HCEC 1CT (cell line): Measurements from ENCODE around the gene SKI.
"Not testable (repeated sequence)": the region's sequence is repeated elsewhere in the genome, so short reads cannot be mapped to it uniquely, and the experiment has no call there.

ENCODE experiments used
- DNase-seq: peaks from one replicate; pipeline ENCODE4 v3.0.0-alpha.2; 2017

SKI gene

GRCh38 chr1:2328676-2329455 lies 100.7 kb downstream of the SKI start:
- DNase-seq = no peak

GRCh38 chr1:2330035-2330434 lies 101.9 kb downstream of the SKI start:
- no peak for DNase-seq

- no peak for DNase-seq
Observed at GRCh38 chr1:2330519-2331199, 102.5 kb downstream of the SKI start.

GRCh38 chr1:2331200-2331544 lies 103.1 kb downstream of the SKI start:
- DNase-seq = no peak

GRCh38 chr1:2331580-2331979 lies 103.5 kb downstream of the SKI start:
- not testable (repeated sequence) for DNase-seq

- no peak for DNase-seq
Observed at GRCh38 chr1:2334366-2334765, 106.2 kb downstream of the SKI start.

DNA sequence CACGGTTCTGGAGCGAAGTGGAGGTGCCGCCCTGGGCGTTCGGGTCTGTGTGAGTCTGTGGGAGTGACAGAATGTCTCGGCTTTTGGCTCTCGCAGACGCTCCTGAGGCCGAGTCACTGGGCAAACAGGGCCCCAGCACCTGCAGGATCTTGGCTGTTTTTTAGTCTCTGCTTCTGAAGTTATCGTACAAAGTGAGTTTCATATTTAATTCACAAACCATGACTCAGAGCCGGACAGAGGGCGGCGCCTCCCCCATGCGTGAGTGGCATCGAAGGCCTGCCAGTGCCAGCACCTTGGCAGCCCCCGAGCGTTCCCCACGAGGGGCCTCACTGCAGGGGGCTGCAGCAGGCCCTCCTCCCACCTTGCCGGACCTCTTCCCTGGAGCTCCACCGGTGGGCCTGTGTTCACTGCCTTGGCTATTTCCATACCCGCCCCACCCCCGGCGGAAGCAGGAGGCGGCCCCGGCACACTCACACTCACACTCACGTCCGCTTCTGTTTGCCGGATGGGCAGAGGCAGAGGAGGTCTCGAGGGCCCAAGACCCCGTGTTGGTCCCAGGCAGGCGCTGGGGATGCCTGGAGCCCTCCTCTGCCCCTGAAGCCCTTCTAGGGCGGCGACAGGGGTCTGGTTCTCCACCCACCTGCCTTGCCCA lies 106.9 kb downstream of the SKI start:
- no peak for DNase-seq

DNA sequence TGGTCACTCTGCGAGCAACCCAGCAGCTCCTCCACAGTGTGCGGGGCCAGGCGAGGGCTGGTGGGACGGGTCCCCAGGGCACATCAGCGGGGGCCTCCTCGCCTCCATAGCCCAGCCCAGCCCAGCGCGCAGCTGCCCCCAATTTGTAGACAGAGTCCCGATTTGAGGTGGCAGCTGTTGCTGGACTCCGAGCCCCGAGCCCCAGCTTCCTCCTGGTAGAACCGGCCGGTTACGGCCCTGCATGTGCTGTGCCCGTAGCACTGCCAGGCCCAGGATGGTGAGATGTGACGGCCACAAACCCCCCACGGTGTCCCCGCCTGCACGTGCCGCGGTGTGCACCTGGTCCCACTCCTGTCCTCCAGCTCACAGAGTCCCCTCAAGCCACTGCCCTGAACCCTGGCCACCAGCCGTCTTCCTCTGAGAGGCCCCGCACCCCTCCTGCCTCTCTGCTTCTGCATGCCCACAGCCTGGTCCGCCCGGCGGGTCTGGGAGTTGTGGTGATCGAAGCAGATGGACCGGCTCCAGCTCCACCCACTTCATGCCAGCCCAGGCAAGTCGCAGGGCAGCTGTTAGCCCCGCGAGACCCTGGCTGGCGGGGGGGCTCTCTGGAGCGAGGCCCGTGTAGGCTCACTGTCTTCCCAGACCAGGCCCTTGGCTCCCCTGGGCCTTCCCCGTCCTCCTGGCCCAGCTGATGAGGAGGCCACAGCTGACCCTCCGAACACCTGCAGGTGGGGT lies 107.8 kb downstream of the SKI start:
- DNase-seq = no peak

- no peak for DNase-seq
Observed at GRCh38 chr1:2336499-2336898, 108.4 kb downstream of the SKI start.

DNA sequence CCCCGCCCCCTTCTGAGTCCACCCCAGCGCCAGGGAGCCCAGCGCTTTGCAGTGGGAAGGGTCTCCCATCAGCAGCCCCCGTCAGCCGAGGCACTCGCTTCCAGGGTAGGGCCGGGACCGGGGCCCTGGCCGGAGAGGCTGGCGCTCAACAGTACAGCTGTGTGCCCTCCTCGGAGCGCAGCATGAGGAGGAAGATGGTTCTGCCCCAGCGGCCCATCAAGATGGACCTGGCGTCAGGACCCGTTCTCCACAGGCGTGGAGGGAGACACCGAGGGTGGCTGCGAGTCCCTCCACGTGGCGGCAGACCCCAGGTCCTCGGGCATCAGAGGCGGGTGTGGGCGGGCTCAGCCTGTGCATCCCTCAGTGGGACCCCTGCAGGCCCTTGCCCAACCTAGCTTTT lies 109.0 kb downstream of the SKI start:
- no peak for DNase-seq

DNA sequence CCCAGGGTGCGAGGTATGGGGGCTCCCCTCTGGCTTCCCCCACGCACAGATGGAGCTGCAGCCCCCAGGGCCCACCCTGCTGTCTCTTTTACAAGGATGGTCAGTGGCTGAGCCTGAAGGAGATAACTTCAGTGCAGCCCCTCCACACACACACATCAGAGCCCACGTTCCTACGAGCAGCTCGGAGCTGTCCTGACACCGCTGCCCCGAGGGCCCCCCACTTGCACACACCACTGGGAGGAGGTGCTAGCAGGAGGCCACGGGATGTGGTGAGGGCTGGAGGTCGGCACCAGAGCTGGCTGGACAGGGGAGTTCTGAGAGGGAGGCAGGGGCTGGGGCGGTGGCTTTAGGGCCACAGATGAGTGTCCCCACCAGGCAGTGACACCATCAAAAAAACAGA lies 109.4 kb downstream of the SKI start:
- DNase-seq = no peak

DNA sequence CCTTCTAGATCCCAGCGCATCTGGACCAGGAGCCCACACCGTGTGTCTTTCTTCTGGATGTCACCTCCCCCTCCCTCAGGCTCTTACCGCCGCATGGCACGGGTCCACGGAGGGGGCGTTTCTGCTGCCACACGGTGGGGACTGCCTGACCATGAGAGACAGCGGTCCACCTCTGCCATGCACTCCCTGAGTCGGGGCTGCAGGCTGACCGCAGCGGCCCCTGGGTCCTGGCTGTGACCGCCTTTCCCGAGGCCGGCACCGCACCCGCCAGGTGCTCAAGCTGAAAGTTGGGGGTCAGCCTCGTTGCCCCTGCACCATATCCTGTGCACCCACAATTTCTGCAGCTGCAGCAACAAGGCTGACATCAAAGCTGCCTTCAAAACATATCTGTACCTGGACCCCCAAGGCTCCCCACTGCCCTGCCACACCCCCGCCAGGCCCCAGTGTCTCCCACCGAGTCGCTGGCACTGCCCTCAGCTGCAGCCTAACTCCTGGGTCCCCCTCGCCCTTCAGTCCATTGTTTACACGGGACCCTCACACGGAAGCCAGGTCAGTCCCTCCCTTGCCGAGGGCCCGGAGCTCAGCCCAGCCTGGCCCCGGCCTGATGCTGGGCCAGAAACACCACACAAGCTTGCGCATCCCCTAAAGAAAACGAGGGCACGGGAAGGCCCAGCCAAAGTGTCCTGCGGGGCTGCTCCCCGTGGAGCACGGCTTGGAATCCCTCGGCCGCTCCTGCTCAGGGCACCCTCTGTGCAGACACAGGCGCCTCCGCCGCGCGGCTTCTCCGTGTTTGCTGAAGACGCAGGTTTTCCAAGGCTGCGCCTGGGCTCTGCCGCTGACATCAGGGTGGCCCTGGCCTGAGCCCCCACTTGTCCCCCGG lies 111.3 kb downstream of the SKI start:
- no peak for DNase-seq

- DNase-seq = no peak
Observed at GRCh38 chr1:2340086-2340917, 112.2 kb downstream of the SKI start.

DNA sequence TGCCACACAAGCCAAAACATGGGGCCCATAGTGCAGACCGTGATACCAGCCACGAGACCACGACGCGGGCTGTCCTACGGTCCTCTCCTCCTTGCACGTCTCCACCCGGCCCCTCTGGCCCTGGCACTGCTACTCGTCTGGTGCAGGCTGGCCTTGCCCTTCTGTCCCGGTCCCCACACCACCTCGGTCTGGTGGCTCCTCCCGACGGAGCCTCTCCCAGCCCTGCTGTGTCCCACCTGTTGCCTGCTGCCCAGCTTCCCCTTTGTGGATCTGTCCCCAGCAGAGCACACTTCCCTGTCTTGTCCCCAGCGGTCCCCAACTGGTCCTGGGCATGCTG lies 112.8 kb downstream of the SKI start:
- DNase-seq = no peak

GRCh38 chr1:2341706-2342383 lies 113.7 kb downstream of the SKI start:
- DNase-seq = no peak

DNA sequence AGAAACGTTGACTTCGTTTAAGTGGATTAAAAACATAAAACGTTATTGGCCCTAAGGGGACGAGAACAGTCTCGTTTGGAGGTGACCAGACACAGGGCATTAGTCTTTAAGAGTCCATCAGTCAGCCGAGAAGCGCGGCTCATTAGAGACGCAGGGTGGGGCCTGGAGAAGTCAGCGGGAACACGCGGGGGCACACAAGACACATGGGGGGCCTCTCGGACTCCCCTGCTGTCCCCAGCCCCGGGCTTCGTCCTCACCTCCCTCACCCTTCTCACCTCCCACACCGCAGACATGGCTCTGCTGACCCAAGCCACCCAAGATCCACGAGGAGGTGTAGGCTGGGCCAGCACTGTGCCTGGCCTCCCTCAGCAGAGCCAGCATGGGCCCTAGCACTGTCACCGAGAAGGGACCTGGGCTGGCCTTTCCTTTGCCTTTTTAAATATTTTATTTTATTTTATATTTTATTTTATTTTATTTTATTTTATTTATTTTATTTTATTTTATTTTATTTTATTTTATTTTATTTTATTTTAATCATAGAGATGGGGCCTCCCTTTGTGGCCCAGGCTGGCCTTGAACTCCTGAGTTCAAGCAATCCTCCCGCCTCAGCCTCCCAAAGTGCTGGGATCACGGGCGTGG lies 114.4 kb downstream of the SKI start:
- DNase-seq = no peak

GRCh38 chr1:2343023-2343935 lies 115.2 kb downstream of the SKI start:
- no peak for DNase-seq

DNA sequence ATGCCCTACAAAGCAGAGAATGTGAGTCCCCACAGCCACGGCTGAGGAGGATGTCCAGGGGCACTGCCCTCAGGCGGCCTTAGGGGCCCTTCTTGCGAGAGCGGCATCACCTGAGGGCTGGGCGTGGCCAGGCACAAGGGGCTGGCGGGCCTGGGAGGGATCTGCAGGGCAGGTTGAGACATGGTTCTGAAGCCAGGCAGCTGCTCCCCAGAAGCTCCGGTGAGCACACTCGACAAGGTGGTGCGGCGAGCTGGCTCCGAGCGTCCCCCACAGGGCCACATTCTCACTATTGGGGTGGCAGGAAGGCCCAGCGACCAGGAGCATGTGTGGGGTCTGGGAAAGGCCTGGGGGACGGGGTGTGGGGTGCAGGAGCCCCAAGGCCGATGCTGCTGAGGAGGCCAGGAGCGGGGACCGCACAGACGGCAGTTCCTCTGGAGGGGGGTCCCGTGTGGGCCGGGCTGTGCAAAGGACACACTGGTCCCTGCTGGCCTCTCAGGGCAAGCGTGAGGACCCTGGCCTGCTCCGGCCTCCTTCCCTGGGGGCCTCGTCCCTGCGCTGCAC lies 116.1 kb downstream of the SKI start:
- DNase-seq = no peak

DNA sequence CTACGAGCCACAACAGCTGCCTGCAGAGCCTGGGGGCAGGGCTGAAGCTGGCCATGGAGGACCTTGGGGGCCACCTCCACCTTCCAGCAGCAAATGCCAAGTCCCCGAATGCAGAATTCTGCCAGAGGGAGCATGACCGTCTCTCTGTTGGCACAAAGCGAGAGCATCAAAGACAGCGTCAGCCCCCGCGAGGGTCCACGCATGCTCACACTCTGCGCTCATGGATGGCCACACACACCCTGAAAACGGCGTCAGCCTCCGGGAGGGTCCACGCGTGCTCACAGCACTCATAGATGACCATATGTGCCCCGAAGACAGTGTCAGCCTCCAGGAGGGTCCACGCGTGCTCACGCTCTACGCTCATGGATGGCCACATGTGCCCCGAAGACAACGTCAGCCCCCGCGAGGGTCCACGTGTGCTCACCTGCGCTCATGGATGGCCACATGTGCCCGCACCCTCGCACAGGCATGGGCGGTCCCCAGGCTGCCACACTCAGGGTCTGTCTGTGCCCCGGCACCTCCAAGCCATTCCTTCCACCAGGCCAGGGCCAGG lies 116.7 kb downstream of the SKI start:
- no peak for DNase-seq
